ENCODE results near the gene CAPN10. TPM values are rescaled to one million over a fixed set of nuclear protein-coding genes. Genes with fewer than 3 reads are reported as not detected.
A peak's percentile ranks its signal among the peaks of the same experiment; 100 is the strongest.
"Not testable (repeated sequence)": the region's sequence is repeated elsewhere in the genome, so short reads cannot be mapped to it uniquely, and the experiment has no call there.

Gene CAPN10, protein sequence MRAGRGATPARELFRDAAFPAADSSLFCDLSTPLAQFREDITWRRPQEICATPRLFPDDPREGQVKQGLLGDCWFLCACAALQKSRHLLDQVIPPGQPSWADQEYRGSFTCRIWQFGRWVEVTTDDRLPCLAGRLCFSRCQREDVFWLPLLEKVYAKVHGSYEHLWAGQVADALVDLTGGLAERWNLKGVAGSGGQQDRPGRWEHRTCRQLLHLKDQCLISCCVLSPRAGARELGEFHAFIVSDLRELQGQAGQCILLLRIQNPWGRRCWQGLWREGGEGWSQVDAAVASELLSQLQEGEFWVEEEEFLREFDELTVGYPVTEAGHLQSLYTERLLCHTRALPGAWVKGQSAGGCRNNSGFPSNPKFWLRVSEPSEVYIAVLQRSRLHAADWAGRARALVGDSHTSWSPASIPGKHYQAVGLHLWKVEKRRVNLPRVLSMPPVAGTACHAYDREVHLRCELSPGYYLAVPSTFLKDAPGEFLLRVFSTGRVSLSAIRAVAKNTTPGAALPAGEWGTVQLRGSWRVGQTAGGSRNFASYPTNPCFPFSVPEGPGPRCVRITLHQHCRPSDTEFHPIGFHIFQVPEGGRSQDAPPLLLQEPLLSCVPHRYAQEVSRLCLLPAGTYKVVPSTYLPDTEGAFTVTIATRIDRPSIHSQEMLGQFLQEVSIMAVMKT
- 12.0 TPM for polyA plus RNA-seq (2012; ENCODE audit: missing spikeins)

DNA sequence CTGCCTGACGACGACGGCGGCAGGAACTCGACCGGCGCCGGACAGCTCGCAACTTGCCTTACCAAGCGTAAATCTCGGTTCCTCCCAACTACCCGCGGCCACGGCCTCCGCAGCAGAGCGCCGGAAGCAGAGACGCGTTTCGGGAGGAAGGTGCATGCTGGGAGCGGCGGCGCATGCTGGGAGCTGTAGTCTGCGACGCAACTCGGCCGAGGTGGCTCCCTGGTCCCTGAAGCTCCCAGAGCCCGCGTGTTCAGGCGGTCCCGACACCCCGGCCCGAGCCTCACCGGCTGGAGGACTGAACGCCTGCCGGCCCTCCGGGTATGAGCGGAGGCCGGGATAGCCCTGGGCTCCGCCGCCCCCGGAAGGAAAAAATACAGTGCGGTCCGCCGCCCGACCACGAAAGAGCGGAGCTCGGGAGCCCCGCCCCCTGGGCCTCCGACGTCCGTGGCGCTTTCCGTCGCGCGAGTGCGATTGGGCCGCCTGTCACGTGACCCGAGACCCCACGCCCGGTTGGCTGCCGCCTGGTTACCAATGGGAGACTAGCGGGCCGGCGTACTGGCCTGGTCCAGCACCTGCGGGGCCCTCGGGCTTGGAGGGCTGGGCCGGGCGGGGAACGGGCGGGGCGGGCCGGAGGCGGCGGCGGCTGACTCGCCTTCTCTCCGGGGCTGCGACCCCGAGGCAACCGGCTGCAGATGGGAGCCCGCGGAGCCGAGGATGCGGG lies at the start of gene CAPN10:
Gene CAPN10 (plus strand): TSS at position 537 of the 721 bp plus-strand sequence. CDS start 178 bp downstream, at position 715.
- TF ChIP-seq POLR2A (IDR thresholded peaks at IDR 0.05; ENCODE audit: low read depth, low read length) (peak; percentile 89), POLR2AphosphoS5 (IDR thresholded peaks at IDR 0.05; ENCODE audit: low read depth, low read length) (peak; percentile 89; the same call in 1 of the 2 replicates), TAF1 (IDR thresholded peaks at IDR 0.05; ENCODE audit: borderline replicate concordance, low read depth, low read length) (peak; percentile 78; the same call in 1 of the 2 replicates)
- FAIRE-seq (peak; percentile 99), DNase-seq (ENCODE audit: insufficient read length) (peak; percentile 95)

GRCh38 chr2:240538031-240538780 lies 48.3 kb upstream of the CAPN10 start:
- DNase-seq (ENCODE audit: insufficient read length), result no peak
- FAIRE-seq, result no peak
- no peak for TF ChIP-seq POLR2AphosphoS5 (IDR thresholded peaks at IDR 0.05; ENCODE audit: low read depth, low read length)
- TF ChIP-seq TAF1 (IDR thresholded peaks at IDR 0.05; ENCODE audit: borderline replicate concordance, low read depth, low read length), result no peak
- no peak for TF ChIP-seq POLR2A (IDR thresholded peaks at IDR 0.05; ENCODE audit: low read depth, low read length)

DNA sequence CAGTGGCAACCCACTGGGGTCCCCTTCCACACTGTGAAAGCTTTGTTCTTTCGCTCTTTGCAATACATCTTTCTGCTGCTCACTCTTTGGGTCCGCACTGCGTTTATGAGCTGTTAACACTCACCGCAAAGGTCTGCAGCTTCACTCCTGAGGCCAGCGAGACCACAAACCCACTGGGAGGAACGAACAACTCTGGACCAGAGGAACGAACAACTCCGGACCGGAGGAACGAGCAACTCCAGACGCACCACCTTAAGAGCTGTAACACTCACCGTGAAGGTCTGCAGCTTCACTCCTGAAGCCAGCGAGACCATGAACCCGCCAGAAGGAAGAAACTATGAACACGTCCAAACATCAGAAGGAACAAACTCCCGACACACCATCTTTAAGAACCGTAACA lies 47.4 kb upstream of the CAPN10 start:
- not testable (repeated sequence) for DNase-seq (ENCODE audit: insufficient read length); FAIRE-seq

- TF ChIP-seq POLR2A (IDR thresholded peaks at IDR 0.05; ENCODE audit: low read depth, low read length) (no peak), TAF1 (IDR thresholded peaks at IDR 0.05; ENCODE audit: borderline replicate concordance, low read depth, low read length) (no peak), POLR2AphosphoS5 (IDR thresholded peaks at IDR 0.05; ENCODE audit: low read depth, low read length) (no peak)
- no peak for DNase-seq (ENCODE audit: insufficient read length)
- peak; percentile 21 for FAIRE-seq
Measured at GRCh38 chr2:240539906-240540305, 46.6 kb upstream of the CAPN10 start.

GRCh38 chr2:240551288-240551687 lies 35.2 kb upstream of the CAPN10 start:
- TF ChIP-seq POLR2AphosphoS5 (IDR thresholded peaks at IDR 0.05; ENCODE audit: low read depth, low read length) (no peak), TAF1 (IDR thresholded peaks at IDR 0.05; ENCODE audit: borderline replicate concordance, low read depth, low read length) (no peak), POLR2A (IDR thresholded peaks at IDR 0.05; ENCODE audit: low read depth, low read length) (no peak)
- no peak for DNase-seq (ENCODE audit: insufficient read length)

GRCh38 chr2:240551811-240552210 lies 34.7 kb upstream of the CAPN10 start:
- TF ChIP-seq POLR2AphosphoS5 (IDR thresholded peaks at IDR 0.05; ENCODE audit: low read depth, low read length) (no peak), TAF1 (IDR thresholded peaks at IDR 0.05; ENCODE audit: borderline replicate concordance, low read depth, low read length) (no peak), POLR2A (IDR thresholded peaks at IDR 0.05; ENCODE audit: low read depth, low read length) (no peak)
- FAIRE-seq (no peak), DNase-seq (ENCODE audit: insufficient read length) (no peak)

More at GRCh38 chr2:240551288-240551687, 35.2 kb upstream of the CAPN10 start:
- no peak for FAIRE-seq

DNA sequence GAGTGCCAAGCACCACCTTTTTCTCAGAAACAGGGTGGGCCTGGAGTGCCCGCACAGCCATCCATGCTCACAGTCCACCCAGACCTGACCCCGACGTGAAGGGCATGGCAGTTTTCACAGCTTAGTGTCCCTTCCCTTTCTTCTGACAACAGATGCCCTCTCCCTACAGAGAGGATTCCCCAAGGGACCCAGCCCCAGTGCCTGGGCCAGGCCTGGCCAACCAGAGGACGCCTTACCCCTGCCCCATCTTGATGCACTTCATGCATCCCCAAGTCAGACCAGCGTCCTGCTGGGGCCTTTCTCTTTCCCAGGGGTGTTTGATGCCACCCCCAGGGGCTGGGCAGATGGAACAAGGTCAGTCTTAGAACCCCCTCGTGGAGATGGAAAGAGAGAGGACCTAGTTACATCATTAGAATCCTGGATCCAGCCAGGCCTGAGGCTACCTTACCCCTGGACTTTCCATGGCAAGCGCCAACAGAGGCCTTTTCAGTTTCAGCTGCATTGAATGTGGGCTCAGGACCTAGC lies 32.5 kb upstream of the CAPN10 start:
- no peak for TF ChIP-seq TAF1 (IDR thresholded peaks at IDR 0.05; ENCODE audit: borderline replicate concordance, low read depth, low read length)
- no peak for TF ChIP-seq POLR2A (IDR thresholded peaks at IDR 0.05; ENCODE audit: low read depth, low read length)
- no peak for TF ChIP-seq POLR2AphosphoS5 (IDR thresholded peaks at IDR 0.05; ENCODE audit: low read depth, low read length)
- no peak for FAIRE-seq
- DNase-seq (ENCODE audit: insufficient read length), result no peak

DNA sequence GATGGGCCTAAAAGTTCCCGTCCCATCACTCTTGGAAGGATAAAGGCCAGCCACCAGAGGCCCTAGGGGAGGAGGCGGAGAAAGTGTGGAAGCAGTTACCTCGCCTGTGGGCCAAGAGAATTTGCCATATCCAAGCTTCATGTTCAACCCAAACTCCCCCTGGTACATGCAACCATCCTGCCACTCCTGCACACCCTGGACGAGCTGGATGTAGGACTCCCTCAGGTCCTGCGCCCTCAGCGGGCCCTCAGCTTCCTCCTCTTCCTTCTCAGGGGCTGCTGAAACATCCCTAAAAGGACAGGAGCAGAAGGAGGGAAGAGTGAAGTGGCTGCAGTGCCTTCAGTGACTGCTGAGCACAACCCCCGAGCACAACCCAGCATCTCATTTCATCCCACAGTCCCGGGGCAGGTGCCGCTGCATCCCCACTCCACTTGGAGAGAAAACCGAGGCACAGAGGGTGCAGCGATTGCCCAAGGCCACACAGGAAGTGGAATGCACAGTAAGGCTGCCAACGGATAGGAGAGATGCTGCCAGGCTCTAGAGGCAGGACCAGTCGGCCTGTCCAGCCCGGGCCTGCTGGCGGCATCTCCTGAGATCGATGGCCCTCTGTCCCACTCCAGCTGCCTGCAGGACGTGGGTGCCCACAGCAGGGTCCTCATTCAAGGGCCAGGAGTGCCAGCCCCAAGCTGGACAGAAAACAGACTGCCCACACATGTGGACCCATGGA lies 31.6 kb upstream of the CAPN10 start:
- TF ChIP-seq POLR2A (IDR thresholded peaks at IDR 0.05; ENCODE audit: low read depth, low read length) (no peak), POLR2AphosphoS5 (IDR thresholded peaks at IDR 0.05; ENCODE audit: low read depth, low read length) (no peak), TAF1 (IDR thresholded peaks at IDR 0.05; ENCODE audit: borderline replicate concordance, low read depth, low read length) (no peak)
- FAIRE-seq (no peak), DNase-seq (ENCODE audit: insufficient read length) (no peak)

DNA sequence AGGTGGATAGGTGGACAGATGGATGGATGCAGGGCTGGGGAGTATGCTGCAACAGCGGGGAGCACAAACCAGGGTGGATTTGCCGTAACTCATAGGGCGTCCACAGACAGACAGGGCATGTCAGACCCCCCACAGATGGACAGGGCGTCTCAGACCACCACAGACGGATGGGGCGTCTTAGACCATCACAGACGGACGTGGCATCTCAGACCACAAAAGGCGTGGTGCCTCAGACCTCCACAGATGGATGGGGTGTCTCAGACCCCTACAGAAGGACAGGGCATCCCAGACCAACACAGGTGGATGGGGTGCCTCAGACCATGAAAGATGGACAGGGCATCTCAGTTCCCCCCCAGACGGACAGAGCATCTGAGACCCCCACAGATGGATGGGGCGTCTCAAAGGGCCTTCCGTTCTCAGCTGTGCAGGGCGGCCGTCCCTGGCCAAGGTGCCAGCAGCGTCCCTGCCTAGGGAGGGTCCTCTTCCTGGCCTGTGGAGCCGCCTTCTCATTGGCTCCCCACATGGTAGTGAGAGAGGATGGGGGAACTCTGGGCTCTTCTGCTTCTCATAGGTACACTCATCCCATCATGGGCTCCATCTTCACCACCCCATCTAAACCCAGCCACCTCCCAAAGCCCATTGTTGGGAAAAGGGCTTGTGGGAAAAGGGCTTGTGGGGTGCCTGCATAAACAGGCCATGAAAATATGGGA lies 30.8 kb upstream of the CAPN10 start:
- FAIRE-seq (no peak), DNase-seq (ENCODE audit: insufficient read length) (no peak)
- TF ChIP-seq POLR2AphosphoS5 (IDR thresholded peaks at IDR 0.05; ENCODE audit: low read depth, low read length) (no peak), TAF1 (IDR thresholded peaks at IDR 0.05; ENCODE audit: borderline replicate concordance, low read depth, low read length) (no peak), POLR2A (IDR thresholded peaks at IDR 0.05; ENCODE audit: low read depth, low read length) (no peak)

Measured in GM12892 (cell line).